B cell (primary cell): Measurements from ENCODE around the gene RNF157. TPM values are rescaled to one million over a fixed set of nuclear protein-coding genes. Genes with fewer than 3 reads are reported as not detected.

Experiments used
- ATAC-seq: fragments of 200-7000 bp; cut with Tn5 transposase; one replicate; pipeline ENCODE4 v1.10.0; 2021; ENCODE audit warnings: low read depth, mild to moderate bottlenecking, moderate number of reproducible peaks, moderate library complexity
- CTCF ChIA-PET: fragments of 350-600 bp; sonication (Branson Sonifier 250); formaldehyde crosslinking; loops from one replicate; lab custom pipeline; 2021; ENCODE audit warnings: antibody characterized with exemption, inconsistent platforms; lab: Charles Lee
- POLR2A ChIA-PET: fragments of 350-600 bp; sonication (Branson Sonifier 250); formaldehyde crosslinking; loops from one replicate; lab custom pipeline; 2021; ENCODE audit warnings: antibody characterized with exemption; lab: Charles Lee
- DNase-seq: peaks from one replicate; pipeline ENCODE4 v3.0.0; 2013
- H2AFZ ChIP-seq: 2 replicates; pipeline ENCODE4 v1.6.1; 2012; ENCODE audit warnings: mild to moderate bottlenecking, low read depth, low read length; ENCODE audit not compliant: insufficient read depth, poor library complexity, severe bottlenecking
- H3K27ac ChIP-seq, 2 donors: 1 replicate in 1 of 2; 2 replicates in 1 of 2; pipeline ENCODE4 v1.5.1; 2012 to 2013; ENCODE audit warnings: low read length in 2 of 2, mild to moderate bottlenecking in 2 of 2, moderate library complexity in 1 of 2
- H3K27me3 ChIP-seq, 4 experiments: fragments of 200-600 bp in 1 of 4; sonication (generic) in 1 of 4; replicated peaks in 1 of 4; 1 replicate in 2 of 4; 2 replicates in 2 of 4; pipeline versions ENCODE4 v1.6.1 to v1.7.0; 2013 to 2016; ENCODE audit warnings: low read length in 3 of 4, mild to moderate bottlenecking in 2 of 4, mixed read lengths in 1 of 4, moderate library complexity in 1 of 4; ENCODE audit not compliant: insufficient read depth in 4 of 4, control insufficient read depth in 3 of 4; ENCODE audit errors: control extremely low read depth in 1 of 4
- H3K36me3 ChIP-seq, 2 experiments: replicated peaks in 1 of 2; 1 replicate in 1 of 2; 2 replicates in 1 of 2; pipeline versions ENCODE4 v1.6.1 to v1.7.1; 2013; ENCODE audit warnings: low read length in 1 of 2; ENCODE audit not compliant: insufficient read depth in 2 of 2, control insufficient read depth in 1 of 2; ENCODE audit errors: control extremely low read depth in 1 of 2, extremely low read depth in 1 of 2
- H3K4me1 ChIP-seq, 2 donors: fragments of 200-600 bp in 1 of 2; sonication (generic) in 1 of 2; 1 replicate in 1 of 2; 2 replicates in 1 of 2; pipeline versions ENCODE4 v1.5.1 to v1.6.1; 2013 to 2017; ENCODE audit warnings: low read length in 2 of 2; ENCODE audit not compliant: control insufficient read depth in 2 of 2, insufficient read depth in 2 of 2
- H3K4me2 ChIP-seq: replicated peaks from 2 replicates; pipeline ENCODE3; 2012; ENCODE audit warnings: mild to moderate bottlenecking, low read depth, low read length; ENCODE audit not compliant: poor library complexity, severe bottlenecking
- H3K4me3 ChIP-seq, 5 experiments: fragments of 200-600 bp in 1 of 5; sonication (generic) in 1 of 5; 1 replicate in 3 of 5; 2 replicates in 2 of 5; pipeline versions ENCODE4 v1.5.1 to v1.7.0; 2011 to 2016; ENCODE audit warnings: low read length in 4 of 5, mild to moderate bottlenecking in 4 of 5, low read depth in 2 of 5, control low read depth in 1 of 5, moderate library complexity in 1 of 5; ENCODE audit not compliant: insufficient read depth in 1 of 5; ENCODE audit errors: control extremely low read depth in 1 of 5, extremely low read depth in 1 of 5
- H3K79me2 ChIP-seq: fragments of 200-600 bp; sonication (generic); one replicate; pipeline ENCODE4 v1.6.0; 2016; ENCODE audit warnings: low read length; ENCODE audit not compliant: control insufficient read depth, insufficient read depth
- H3K9ac ChIP-seq: fragments of 200-600 bp; sonication (generic); 2 replicates; pipeline ENCODE4 v1.6.1; 2017; ENCODE audit warnings: mild to moderate bottlenecking, low read length, moderate library complexity
- H3K9me3 ChIP-seq, 3 donors: one replicate each; pipeline versions ENCODE4 v1.6.1 to v1.7.1; 2013; ENCODE audit warnings: low read length in 2 of 3; ENCODE audit not compliant: control insufficient read depth in 2 of 3, insufficient read depth in 1 of 3; ENCODE audit errors: control extremely low read depth in 1 of 3
- H4K20me1 ChIP-seq: 2 replicates; pipeline ENCODE4 v1.6.0; 2012; ENCODE audit warnings: mild to moderate bottlenecking, low read length; ENCODE audit not compliant: insufficient read depth, control insufficient read depth, poor library complexity, severe bottlenecking
- H3K27ac Mint-ChIP-seq: one replicate; pipeline ENCODE4 v1.8.0; 2021; ENCODE audit warnings: mixed read lengths
- H3K27me3 Mint-ChIP-seq: one replicate; pipeline ENCODE4 v1.8.0; 2021; ENCODE audit warnings: mixed read lengths
- H3K4me1 Mint-ChIP-seq: one replicate; pipeline ENCODE4 v1.8.0; 2021; ENCODE audit warnings: mixed read lengths
- H3K4me3 Mint-ChIP-seq: one replicate; pipeline ENCODE4 v1.8.0; 2021; ENCODE audit warnings: mixed read lengths
- H3K9me3 Mint-ChIP-seq: one replicate; pipeline ENCODE4 v1.8.0; 2022; ENCODE audit warnings: mixed read lengths; ENCODE audit not compliant: insufficient read depth
- EZH2 ChIP-seq: IDR thresholded peaks from 2 replicates; pipeline ENCODE4 v1.6.1; 2012; ENCODE audit warnings: borderline replicate concordance, low read depth, mild to moderate bottlenecking, moderate library complexity, low read length; ENCODE audit not compliant: insufficient read depth, poor library complexity, severe bottlenecking
- WGBS: methylation state at CpG from one replicate; pipeline ENCODE4 v1.1.5; 2013; ENCODE audit warnings: missing lambda C conversion rate; ENCODE audit not compliant: insufficient coverage; 5-methylcytosine and 5-hydroxymethylcytosine counted together
- intact Hi-C: fragments of 100-400 bp; cut with micrococcal nuclease; formaldehyde crosslinking; loops from one replicate; pipeline ENCODE4 v1.10.0; 2022
- polyA plus RNA-seq: library from polyadenylated mRNA; depleted of rRNA; stranded (reverse); fragments of >200 nt; gene quantifications from 2 replicates; pipeline ENCODE4 v1.2.3, GENCODE V29; 2012
- total RNA-seq, 2 donors: library from RNA; stranded (reverse); fragments of 120-200 nt in 1 of 2; gene quantifications; 1 replicate in 1 of 2; 2 replicates in 1 of 2; pipeline versions ENCODE4 v1.2.3 to v1.2.4, GENCODE V29; 2013 to 2022
- TF ChIP-seq, protein P1 (sequence below): fragments of 200-600 bp; IDR thresholded peaks from one replicate; pipeline ENCODE4 v1.8.0; 2022; ENCODE audit warnings: antibody characterized with exemption, mild to moderate bottlenecking

Gene RNF157
- total and polyA plus RNA-seq, 2 donors (not counting 1 experiment from before 2014, with no cell fraction given): 0.54 to 1.2 TPM

DNA sequence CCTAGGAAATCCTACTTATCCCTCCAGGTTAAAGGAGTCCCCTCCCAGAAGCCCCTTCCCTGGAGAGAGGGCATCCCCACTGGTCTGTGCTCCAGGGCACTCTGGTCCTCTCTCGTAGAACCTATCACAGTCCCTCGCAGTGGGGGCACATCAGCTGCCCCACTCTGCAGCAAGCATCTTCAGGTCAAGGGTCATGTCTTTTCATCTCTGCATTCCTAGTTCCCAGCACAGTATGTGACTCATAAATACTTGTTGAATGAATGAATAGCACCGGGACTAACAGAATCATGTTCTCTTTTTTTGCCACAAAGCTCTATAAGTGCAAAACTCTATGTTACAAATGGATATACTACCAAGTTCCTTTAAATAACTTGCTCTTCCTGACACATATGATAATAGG is 36.0 kb downstream of the RNF157 start:
- no peaks in the 10 kb centered on the region for H3K27me3 ChIP-seq
- H3K4me1 ChIP-seq: no peaks in the 10 kb centered on the region
- 100% methylated on average over 2 of the region's 3 CpGs for WGBS
- no peak overlapping the region for H3K27ac ChIP-seq
- no peaks in the 10 kb centered on the region for H4K20me1 ChIP-seq
- intact Hi-C loops: no loop called here
- ChIA-PET POLR2A (no interaction called here), CTCF (interaction anchor here (1.2 kb wide), 1 partner anchor 13 kb away, joined by 3 read pairs; no protein-coding TSS in a partner anchor)
- no peaks in the 10 kb centered on the region for H3K79me2 ChIP-seq
- no peak for TF ChIP-seq EZH2
- TF ChIP-seq, protein P1, sequence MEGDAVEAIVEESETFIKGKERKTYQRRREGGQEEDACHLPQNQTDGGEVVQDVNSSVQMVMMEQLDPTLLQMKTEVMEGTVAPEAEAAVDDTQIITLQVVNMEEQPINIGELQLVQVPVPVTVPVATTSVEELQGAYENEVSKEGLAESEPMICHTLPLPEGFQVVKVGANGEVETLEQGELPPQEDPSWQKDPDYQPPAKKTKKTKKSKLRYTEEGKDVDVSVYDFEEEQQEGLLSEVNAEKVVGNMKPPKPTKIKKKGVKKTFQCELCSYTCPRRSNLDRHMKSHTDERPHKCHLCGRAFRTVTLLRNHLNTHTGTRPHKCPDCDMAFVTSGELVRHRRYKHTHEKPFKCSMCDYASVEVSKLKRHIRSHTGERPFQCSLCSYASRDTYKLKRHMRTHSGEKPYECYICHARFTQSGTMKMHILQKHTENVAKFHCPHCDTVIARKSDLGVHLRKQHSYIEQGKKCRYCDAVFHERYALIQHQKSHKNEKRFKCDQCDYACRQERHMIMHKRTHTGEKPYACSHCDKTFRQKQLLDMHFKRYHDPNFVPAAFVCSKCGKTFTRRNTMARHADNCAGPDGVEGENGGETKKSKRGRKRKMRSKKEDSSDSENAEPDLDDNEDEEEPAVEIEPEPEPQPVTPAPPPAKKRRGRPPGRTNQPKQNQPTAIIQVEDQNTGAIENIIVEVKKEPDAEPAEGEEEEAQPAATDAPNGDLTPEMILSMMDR: no peak
- H3K27ac Mint-ChIP-seq: no peak overlapping the region
- peaks cover 4% of the 10 kb centered on the region for H3K27me3 Mint-ChIP-seq
- DNase-seq (no peak), ATAC-seq (no peak)
- H3K4me3 ChIP-seq: no peak overlapping the region
- no peaks in the 10 kb centered on the region for H3K36me3 ChIP-seq
- H3K9me3 ChIP-seq: no peaks in the 10 kb centered on the region
- no peak overlapping the region for H3K4me2 ChIP-seq
- no peak overlapping the region for H3K9ac ChIP-seq
- no peak overlapping the region for H2AFZ ChIP-seq
- H3K4me1 Mint-ChIP-seq: peaks cover 9% of the 10 kb centered on the region
- no peak overlapping the region for H3K4me3 Mint-ChIP-seq
- no peaks in the 10 kb centered on the region for H3K9me3 Mint-ChIP-seq

DNA sequence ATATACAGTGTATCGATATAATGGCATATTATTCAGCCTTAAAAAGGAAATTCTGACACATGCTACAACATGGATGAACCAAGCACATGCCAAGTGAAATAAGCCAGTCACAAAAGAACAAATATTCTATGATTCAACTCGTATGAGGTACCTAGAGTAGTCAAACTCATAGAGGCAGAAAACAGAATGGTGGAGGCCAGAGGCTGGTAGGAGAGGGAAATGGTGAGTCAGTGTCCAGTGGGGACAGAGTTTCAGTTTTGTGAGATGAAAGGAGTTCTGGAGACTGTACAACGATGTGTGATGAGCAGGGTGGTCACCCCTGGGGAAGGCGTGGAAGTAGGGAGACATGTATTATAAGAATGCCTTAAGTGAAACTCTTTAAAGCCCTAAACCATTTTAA is 39.9 kb downstream of the RNF157 start:
- Histone ChIP-seq H3K4me3 (no peak overlapping the region), H3K9ac (no peak overlapping the region), H4K20me1 (no peaks in the 10 kb centered on the region), H3K27ac (no peak overlapping the region), H3K4me1 (no peaks in the 10 kb centered on the region), H3K79me2 (no peaks in the 10 kb centered on the region), H3K36me3 (no peaks in the 10 kb centered on the region), H3K27me3 (no peaks in the 10 kb centered on the region), H3K4me2 (no peak overlapping the region), H2AFZ (no peak overlapping the region), H3K9me3 (no peaks in the 10 kb centered on the region)
- intact Hi-C loops: no loop called here
- no peaks in the 10 kb centered on the region for H3K9me3 Mint-ChIP-seq
- ChIA-PET CTCF (no interaction called here), POLR2A (no interaction called here)
- DNase-seq: no peak
- H3K27me3 Mint-ChIP-seq: peaks cover 4% of the 10 kb centered on the region
- no peak for ATAC-seq
- H3K27ac Mint-ChIP-seq: no peak overlapping the region
- WGBS: no CpG with 5 or more reads among the region's 4 CpGs
- peaks cover 9% of the 10 kb centered on the region for H3K4me1 Mint-ChIP-seq
- no peak for TF ChIP-seq EZH2
- TF ChIP-seq, protein P1: no peak
- H3K4me3 Mint-ChIP-seq: no peak overlapping the region
